HepG2 (cell line): Measurements from ENCODE around the gene CHST14. TPM values are rescaled to one million over a fixed set of nuclear protein-coding genes. Genes with fewer than 3 reads are reported as not detected.

Source experiments
- ARNT2 ChIP-seq: sonication (generic); formaldehyde crosslinking; IDR thresholded peaks from 2 replicates; pipeline ENCODE4 v1.8.0; 2022; ENCODE audit warnings: mild to moderate bottlenecking, low read depth, missing genetic modification reagents, moderate library complexity
- ATAD3A ChIP-seq: sonication (generic); formaldehyde crosslinking; IDR thresholded peaks from 2 replicates; pipeline ENCODE4 v1.4.0; 2020; ENCODE audit warnings: missing genetic modification reagents
- CCDC6 ChIP-seq: sonication (generic); formaldehyde crosslinking; IDR thresholded peaks from 2 replicates; pipeline ENCODE4 v1.8.1; 2022; ENCODE audit warnings: mild to moderate bottlenecking, missing genetic modification reagents, moderate library complexity
- FOSL2 ChIP-seq: sonication (generic); formaldehyde crosslinking; IDR thresholded peaks from 2 replicates; pipeline ENCODE4 v1.4.0; 2020; ENCODE audit warnings: missing genetic modification reagents
- ISL2 ChIP-seq: sonication (generic); formaldehyde crosslinking; IDR thresholded peaks from 2 replicates; pipeline ENCODE4 v1.5.0; 2020; ENCODE audit warnings: missing genetic modification reagents
- NFKBIZ ChIP-seq: IDR thresholded peaks from 2 replicates; pipeline ENCODE4 v1.6.1; 2018; ENCODE audit warnings: missing genetic modification reagents, missing compliant biosample characterization
- NR2F2 ChIP-seq: IDR thresholded peaks from 2 replicates; pipeline ENCODE4 v1.6.1; 2012; ENCODE audit warnings: low read depth, inconsistent platforms, borderline replicate concordance
- PHF8 ChIP-seq: sonication (generic); formaldehyde crosslinking; IDR thresholded peaks from 2 replicates; pipeline ENCODE4 v1.5.0; 2020; ENCODE audit warnings: missing genetic modification reagents
- POLR2AphosphoS5 ChIP-seq: IDR thresholded peaks from 2 replicates; pipeline ENCODE4 v1.6.1; 2012; ENCODE audit warnings: low read depth, low read length
- PPARG ChIP-seq: conservative IDR thresholded peaks from 2 replicates; pipeline ENCODE4 v1.6.1; 2016; ENCODE audit warnings: missing biosample characterization, missing genetic modification reagents
- RAD21 ChIP-seq: fragments of 450-650 bp; formaldehyde crosslinking; IDR thresholded peaks from 2 replicates; pipeline ENCODE4 v1.5.0; 2020; ENCODE audit warnings: mild to moderate bottlenecking
- RBFOX2 ChIP-seq: fragments of 200-400 bp; formaldehyde crosslinking; IDR thresholded peaks from 2 replicates; pipeline ENCODE4 v1.6.1; 2017; ENCODE audit warnings: low read depth, mild to moderate bottlenecking, low read length
- SMARCE1 ChIP-seq: fragments of 450-650 bp; IDR thresholded peaks from 2 replicates; pipeline ENCODE4 v1.6.1; 2017; ENCODE audit warnings: borderline replicate concordance
- STAG1 ChIP-seq: sonication (generic); formaldehyde crosslinking; IDR thresholded peaks from 2 replicates; pipeline ENCODE4 v1.4.0; 2020; ENCODE audit warnings: missing genetic modification reagents
- YEATS4 ChIP-seq: sonication (generic); formaldehyde crosslinking; IDR thresholded peaks from 2 replicates; pipeline ENCODE4 v1.4.0; 2020; ENCODE audit warnings: missing genetic modification reagents, borderline replicate concordance
- ZBTB8A ChIP-seq: sonication (generic); formaldehyde crosslinking; IDR thresholded peaks from 2 replicates; pipeline ENCODE4 v1.4.0; 2020; ENCODE audit warnings: mild to moderate bottlenecking, low read depth, missing genetic modification reagents, borderline replicate concordance
- ZNF703 ChIP-seq: sonication (generic); formaldehyde crosslinking; IDR thresholded peaks from 2 replicates; pipeline ENCODE4 v1.5.1; 2020; ENCODE audit warnings: missing genetic modification reagents, mild to moderate bottlenecking, moderate library complexity, borderline replicate concordance
- ZNF780A ChIP-seq: sonication (generic); formaldehyde crosslinking; IDR thresholded peaks from 2 replicates; pipeline ENCODE4 v1.8.0; 2022; ENCODE audit warnings: mild to moderate bottlenecking, missing genetic modification reagents, moderate library complexity
- polyA plus RNA-seq, 8 experiments: library from polyadenylated mRNA; depleted of rRNA in 3 of 8; stranded (reverse) in 7 of 8; unstranded in 1 of 8; fragments of >200 nt; fragmentation: Illumina TruSeq in 4 of 8; extraction: Trizol in 4 of 8; gene quantifications; 2 replicates each; pipeline versions ENCODE4 v1.2.1 to v1.2.3, GENCODE V29; 2011 to 2016; ENCODE audit warnings: low read depth in 4 of 8, missing spikeins in 1 of 8, mixed read lengths in 1 of 8; ENCODE audit not compliant: insufficient read depth in 1 of 8
- total RNA-seq, 5 experiments: library from RNA; depleted of rRNA; stranded (reverse); fragments of >200 nt; fragmentation: Illumina TruSeq; extraction: Trizol; gene quantifications; 2 replicates each; pipeline ENCODE4 v1.2.3, GENCODE V29; 2016; ENCODE audit warnings: low read depth in 1 of 5
- TF ChIP-seq, protein P1 (sequence below): sonication (generic); formaldehyde crosslinking; IDR thresholded peaks from 2 replicates; pipeline ENCODE4 v1.4.0; 2020; ENCODE audit warnings: missing genetic modification reagents
- TF ChIP-seq, protein P2 (sequence below): sonication (generic); formaldehyde crosslinking; IDR thresholded peaks from 2 replicates; pipeline ENCODE4 v1.8.1; 2022; ENCODE audit warnings: low read depth, mild to moderate bottlenecking, missing genetic modification reagents
- TF ChIP-seq, protein P3 (sequence below): sonication (generic); formaldehyde crosslinking; IDR thresholded peaks from 2 replicates; pipeline ENCODE4 v1.5.1; 2020; ENCODE audit warnings: mild to moderate bottlenecking, missing genetic modification reagents, moderate library complexity
- TF ChIP-seq, protein P4 (sequence below): IDR thresholded peaks from 2 replicates; pipeline ENCODE4 v1.6.1; 2016; ENCODE audit warnings: mild to moderate bottlenecking
- TF ChIP-seq, protein P5 (sequence below): IDR thresholded peaks from 2 replicates; pipeline ENCODE4 v1.6.1; 2016; ENCODE audit warnings: missing genetic modification reagents, missing compliant biosample characterization
- TF ChIP-seq, protein P6 (sequence below): sonication (generic); IDR thresholded peaks from 2 replicates; pipeline ENCODE4 v1.6.1; 2016; ENCODE audit warnings: low read depth, borderline replicate concordance

CHST14 gene
- total and polyA plus RNA-seq, 2 of the 13 experiments (the other 11 are each of a cell fraction or from before 2014, with no cell fraction given): 8.9 to 12.4 TPM

DNA sequence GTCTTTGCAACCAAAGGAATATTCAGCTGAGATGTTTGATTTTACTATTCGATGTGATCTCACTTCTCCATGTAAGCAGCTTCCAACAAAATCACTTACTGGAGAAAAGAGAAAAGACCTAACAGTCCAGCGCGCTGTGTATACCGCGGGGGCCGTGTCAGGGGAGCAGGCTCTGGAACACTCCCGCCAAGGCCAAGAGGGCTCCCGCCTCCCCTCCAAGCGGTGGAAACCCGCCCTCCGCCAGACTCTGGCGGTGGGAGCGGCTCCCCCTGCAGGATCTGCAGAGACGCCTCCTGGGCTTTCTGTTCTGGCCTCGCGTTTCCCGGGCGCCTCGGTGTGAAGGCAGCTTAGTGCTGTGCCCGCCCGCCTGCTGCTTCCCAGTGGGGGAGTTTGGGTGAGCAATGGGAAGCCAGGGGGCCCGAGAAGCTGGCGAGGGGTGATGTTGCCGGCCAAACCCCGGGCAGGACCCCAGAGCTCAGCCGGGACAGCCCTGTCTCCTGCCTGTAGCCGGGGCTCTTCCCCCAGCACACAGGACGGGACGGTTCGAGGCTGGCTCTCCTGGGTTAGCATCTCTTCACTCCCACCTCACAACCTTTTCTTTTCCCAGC, 36.3 kb downstream of the CHST14 start (continued):
- TF ChIP-seq, protein P1, sequence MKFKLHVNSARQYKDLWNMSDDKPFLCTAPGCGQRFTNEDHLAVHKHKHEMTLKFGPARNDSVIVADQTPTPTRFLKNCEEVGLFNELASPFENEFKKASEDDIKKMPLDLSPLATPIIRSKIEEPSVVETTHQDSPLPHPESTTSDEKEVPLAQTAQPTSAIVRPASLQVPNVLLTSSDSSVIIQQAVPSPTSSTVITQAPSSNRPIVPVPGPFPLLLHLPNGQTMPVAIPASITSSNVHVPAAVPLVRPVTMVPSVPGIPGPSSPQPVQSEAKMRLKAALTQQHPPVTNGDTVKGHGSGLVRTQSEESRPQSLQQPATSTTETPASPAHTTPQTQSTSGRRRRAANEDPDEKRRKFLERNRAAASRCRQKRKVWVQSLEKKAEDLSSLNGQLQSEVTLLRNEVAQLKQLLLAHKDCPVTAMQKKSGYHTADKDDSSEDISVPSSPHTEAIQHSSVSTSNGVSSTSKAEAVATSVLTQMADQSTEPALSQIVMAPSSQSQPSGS: no peak
- no peak for TF ChIP-seq ZNF780A (CRISPR knock-in tag)
- no peak for TF ChIP-seq PPARG
- TF ChIP-seq, protein P2, sequence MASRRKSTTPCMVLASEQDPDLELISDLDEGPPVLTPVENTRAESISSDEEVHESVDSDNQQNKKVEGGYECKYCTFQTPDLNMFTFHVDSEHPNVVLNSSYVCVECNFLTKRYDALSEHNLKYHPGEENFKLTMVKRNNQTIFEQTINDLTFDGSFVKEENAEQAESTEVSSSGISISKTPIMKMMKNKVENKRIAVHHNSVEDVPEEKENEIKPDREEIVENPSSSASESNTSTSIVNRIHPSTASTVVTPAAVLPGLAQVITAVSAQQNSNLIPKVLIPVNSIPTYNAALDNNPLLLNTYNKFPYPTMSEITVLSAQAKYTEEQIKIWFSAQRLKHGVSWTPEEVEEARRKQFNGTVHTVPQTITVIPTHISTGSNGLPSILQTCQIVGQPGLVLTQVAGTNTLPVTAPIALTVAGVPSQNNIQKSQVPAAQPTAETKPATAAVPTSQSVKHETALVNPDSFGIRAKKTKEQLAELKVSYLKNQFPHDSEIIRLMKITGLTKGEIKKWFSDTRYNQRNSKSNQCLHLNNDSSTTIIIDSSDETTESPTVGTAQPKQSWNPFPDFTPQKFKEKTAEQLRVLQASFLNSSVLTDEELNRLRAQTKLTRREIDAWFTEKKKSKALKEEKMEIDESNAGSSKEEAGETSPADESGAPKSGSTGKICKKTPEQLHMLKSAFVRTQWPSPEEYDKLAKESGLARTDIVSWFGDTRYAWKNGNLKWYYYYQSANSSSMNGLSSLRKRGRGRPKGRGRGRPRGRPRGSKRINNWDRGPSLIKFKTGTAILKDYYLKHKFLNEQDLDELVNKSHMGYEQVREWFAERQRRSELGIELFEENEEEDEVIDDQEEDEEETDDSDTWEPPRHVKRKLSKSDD (CRISPR knock-in tag): no peak
- TF ChIP-seq NFKBIZ (CRISPR knock-in tag): no peak
- TF ChIP-seq STAG1 (CRISPR knock-in tag): peak; percentile 60
- no peak for TF ChIP-seq YEATS4
- peak; percentile 83 for TF ChIP-seq RAD21 (CRISPR knock-in tag)
- TF ChIP-seq ATAD3A (CRISPR knock-in tag): no peak
- TF ChIP-seq, protein P3, sequence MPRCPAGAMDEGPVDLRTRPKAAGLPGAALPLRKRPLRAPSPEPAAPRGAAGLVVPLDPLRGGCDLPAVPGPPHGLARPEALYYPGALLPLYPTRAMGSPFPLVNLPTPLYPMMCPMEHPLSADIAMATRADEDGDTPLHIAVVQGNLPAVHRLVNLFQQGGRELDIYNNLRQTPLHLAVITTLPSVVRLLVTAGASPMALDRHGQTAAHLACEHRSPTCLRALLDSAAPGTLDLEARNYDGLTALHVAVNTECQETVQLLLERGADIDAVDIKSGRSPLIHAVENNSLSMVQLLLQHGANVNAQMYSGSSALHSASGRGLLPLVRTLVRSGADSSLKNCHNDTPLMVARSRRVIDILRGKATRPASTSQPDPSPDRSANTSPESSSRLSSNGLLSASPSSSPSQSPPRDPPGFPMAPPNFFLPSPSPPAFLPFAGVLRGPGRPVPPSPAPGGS (CRISPR knock-in tag): no peak
- 0 out of 2 replicates have a peak, but pooled peaks have one; percentile 23 for TF ChIP-seq ISL2 (CRISPR knock-in tag)
- TF ChIP-seq ZBTB8A (CRISPR knock-in tag): no peak
- no peak for TF ChIP-seq POLR2AphosphoS5
- TF ChIP-seq ARNT2 (CRISPR knock-in tag): 0 out of 2 replicates have a peak, but pooled peaks have one; percentile 26
- TF ChIP-seq PHF8 (CRISPR knock-in tag): no peak
- TF ChIP-seq ZNF703 (CRISPR knock-in tag): no peak
- TF ChIP-seq, protein P4, sequence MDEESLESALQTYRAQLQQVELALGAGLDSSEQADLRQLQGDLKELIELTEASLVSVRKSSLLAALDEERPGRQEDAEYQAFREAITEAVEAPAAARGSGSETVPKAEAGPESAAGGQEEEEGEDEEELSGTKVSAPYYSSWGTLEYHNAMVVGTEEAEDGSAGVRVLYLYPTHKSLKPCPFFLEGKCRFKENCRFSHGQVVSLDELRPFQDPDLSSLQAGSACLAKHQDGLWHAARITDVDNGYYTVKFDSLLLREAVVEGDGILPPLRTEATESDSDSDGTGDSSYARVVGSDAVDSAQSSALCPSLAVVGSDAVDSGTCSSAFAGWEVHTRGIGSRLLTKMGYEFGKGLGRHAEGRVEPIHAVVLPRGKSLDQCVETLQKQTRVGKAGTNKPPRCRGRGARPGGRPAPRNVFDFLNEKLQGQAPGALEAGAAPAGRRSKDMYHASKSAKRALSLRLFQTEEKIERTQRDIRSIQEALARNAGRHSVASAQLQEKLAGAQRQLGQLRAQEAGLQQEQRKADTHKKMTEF: peak; percentile 43; the same call in 1 of the 2 replicates
- no peak for TF ChIP-seq RBFOX2
- no peak for TF ChIP-seq CCDC6
- TF ChIP-seq, protein P5, sequence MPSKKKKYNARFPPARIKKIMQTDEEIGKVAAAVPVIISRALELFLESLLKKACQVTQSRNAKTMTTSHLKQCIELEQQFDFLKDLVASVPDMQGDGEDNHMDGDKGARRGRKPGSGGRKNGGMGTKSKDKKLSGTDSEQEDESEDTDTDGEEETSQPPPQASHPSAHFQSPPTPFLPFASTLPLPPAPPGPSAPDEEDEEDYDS (CRISPR knock-in tag): no peak
- TF ChIP-seq, protein P6, sequence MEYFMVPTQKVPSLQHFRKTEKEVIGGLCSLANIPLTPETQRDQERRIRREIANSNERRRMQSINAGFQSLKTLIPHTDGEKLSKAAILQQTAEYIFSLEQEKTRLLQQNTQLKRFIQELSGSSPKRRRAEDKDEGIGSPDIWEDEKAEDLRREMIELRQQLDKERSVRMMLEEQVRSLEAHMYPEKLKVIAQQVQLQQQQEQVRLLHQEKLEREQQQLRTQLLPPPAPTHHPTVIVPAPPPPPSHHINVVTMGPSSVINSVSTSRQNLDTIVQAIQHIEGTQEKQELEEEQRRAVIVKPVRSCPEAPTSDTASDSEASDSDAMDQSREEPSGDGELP: no peak
- TF ChIP-seq SMARCE1: no peak
- TF ChIP-seq FOSL2: peak; percentile 28; the same call in 1 of the 2 replicates
- TF ChIP-seq NR2F2: no peak
